Superior temporal gyrus (tissue), 1 donor: ENCODE measurements around the gene PHAX.
"Not testable (repeated sequence)": the region's sequence is repeated elsewhere in the genome, so short reads cannot be mapped to it uniquely, and the experiment has no call there.

ENCODE experiments used
- DNase-seq: peaks from one replicate; pipeline ENCODE4 v3.0.0-alpha.2; 2016; ENCODE audit errors: extremely low spot score

The PHAX gene

GRCh38 chr5:126656401-126657007 is 55.8 kb downstream of the PHAX start:
- peak; percentile 73 for DNase-seq

DNA sequence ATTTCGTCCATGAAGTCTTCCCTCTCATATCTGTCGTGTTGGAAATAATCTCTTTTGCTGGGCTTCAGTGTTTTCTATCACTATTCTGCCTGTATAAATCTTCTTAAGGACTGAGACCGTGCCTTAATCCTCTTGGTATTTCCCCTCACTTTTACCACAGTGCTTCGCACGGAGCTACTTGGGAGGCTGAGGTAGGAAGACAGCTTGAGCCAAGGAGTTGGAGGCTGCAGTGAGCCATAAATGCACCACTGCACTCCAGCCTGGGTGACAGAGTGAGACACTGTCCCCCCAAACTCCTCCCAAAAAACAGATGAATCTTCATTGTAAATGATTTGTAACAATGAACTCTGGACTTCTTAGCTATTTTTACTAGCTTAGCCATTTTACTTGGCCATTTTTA is 57.8 kb downstream of the PHAX start:
- DNase-seq = no peak

DNA sequence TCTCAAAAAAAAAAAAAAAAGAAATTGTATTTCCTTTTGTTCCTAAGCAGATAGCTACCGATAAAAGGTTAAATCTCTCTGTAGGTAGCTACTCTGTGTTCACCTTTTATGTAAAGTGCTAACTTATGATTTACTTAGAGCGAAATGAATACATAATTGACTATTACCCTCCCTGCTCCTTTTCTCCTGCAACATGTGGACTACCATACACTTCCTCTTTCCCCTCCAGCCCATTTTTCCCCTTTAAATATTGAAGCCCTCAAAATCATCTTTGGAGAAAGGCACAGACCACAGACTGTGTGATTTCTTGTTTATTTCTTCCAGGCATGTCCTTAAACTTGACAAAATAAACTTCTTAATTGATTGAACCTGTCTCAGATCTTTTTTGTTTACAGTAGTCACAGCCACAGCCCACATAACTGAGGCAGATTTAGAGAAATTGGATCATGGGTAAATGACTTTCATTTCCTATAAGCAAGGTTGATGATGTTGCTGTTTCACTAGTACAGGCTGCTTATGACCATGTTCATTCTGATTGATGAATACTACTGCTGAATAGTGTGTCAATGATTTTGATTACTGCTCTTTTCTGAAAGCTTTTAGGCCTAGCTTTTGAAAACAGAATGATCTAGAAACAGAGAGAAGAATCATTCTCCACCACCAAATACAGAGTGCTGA is 59.2 kb downstream of the PHAX start:
- no peak for DNase-seq

GRCh38 chr5:126664586-126664985 is 63.8 kb downstream of the PHAX start:
- DNase-seq = no peak

- not testable (repeated sequence) for DNase-seq
These were observed 69.4 kb downstream of the PHAX start for GRCh38 chr5:126670109-126670508.

DNA sequence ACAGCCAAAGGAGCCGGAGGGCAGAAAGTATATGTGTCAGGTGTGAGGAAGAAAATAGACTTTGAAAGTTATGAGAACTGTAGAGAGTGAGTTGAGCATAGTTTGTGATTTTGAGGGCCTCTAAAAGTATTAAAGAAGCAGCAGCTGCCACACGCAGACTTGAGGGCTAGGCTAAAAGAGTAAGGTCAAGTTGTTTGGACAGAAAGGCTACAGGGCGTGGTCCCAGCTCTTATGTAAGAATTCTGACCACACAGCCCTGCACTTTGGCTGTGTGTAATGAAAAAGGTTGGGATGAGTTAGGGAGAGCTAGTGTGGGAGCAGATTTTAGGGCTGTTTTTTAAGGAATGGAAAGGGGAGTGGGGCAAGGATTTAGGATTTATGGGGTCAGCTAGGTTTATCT is 70.9 kb downstream of the PHAX start:
- DNase-seq = not testable (repeated sequence)

DNA sequence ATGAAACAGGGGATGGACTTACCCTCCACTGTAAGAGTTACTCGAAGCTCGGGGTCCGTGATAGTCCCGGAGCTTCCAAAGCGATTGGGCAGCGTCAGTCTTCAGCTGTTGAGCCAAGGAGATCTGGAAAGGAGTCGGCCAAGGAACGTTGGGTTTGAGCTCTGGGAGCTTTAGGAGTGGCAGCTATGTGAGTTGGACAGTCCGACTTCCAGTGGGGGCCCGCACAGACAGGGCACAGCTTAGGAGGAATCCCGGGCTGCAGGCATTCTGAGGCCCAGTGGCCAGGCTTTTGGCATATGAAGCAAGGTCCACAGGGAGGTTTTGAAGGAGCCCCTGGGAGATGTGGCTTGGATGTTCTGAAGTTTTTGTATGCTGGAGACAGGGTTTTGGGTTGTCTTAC is 72.7 kb downstream of the PHAX start:
- DNase-seq = no peak

DNA sequence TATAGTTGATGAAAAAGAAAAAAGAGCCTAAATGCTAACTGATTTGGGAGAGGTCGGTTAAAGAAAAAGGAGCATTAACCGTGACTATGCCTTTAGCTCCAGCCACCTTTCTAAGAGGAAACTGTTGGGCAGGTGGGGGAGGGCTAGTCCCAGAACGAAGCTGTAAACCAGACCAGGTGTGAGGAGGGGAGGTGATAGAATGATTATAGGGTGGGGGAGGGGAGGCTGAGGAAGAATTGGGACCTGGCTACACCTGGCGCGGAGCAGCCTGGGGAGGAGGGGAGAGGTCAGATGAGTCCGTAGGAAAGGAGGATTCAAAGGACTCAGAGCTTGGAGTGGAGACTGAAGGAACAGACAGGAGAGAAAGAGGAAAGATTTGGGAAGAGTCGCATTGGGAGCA is 73.4 kb downstream of the PHAX start:
- no peak for DNase-seq

DNA sequence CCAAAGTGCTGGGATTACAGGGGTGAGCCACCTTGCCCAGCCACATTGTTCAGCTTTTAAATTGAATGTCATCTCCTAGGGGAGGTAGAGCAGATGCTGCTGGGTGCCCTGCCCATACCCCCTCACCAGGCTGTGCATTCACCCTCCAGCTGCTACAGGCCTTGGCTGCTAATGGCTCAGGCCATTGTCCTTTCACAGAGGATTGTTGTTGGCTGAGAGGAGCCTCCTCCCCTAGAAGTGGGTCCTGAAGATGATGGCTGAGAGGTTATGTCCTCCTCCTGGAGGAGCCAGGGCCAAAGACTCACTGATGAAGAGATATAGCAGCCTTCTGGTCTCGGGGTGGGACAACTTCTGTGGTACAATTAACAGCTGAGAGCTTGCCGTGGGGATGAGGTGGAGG is 74.6 kb downstream of the PHAX start:
- DNase-seq = no peak

GRCh38 chr5:126676195-126676624 is 75.5 kb downstream of the PHAX start:
- peak; percentile 88 for DNase-seq
